Neural cell (in vitro differentiated cells): Measurements from ENCODE around the gene APBA2.

Experiments
- CTCF ChIP-seq: fragments of 450-650 bp; IDR thresholded peaks from 2 replicates; pipeline ENCODE4 v1.5.1; 2014; ENCODE audit warnings: antibody characterized with exemption, mild to moderate bottlenecking, moderate library complexity; ENCODE audit not compliant: poor library complexity, severe bottlenecking
- EP300 ChIP-seq: fragments of 450-650 bp; conservative IDR thresholded peaks from 2 replicates; pipeline ENCODE4 v1.6.1; 2014; ENCODE audit warnings: antibody characterized with exemption, mild to moderate bottlenecking, moderate library complexity; ENCODE audit not compliant: poor library complexity, severe bottlenecking
- EZH2 ChIP-seq: fragments of 200-600, 300-800 bp; shearing (Covaris generic), sonication (generic); IDR thresholded peaks from 2 replicates; pipeline ENCODE4 v1.6.1; 2014; ENCODE audit warnings: antibody characterized with exemption, low read length, borderline replicate concordance, mild to moderate bottlenecking; ENCODE audit not compliant: insufficient read depth, poor library complexity, severe bottlenecking
- POLR2AphosphoS5 ChIP-seq: IDR thresholded peaks from 2 replicates; pipeline ENCODE4 v1.6.1; 2012
- REST ChIP-seq: IDR thresholded peaks from 2 replicates; pipeline ENCODE4 v1.6.1; 2012; ENCODE audit warnings: borderline replicate concordance
- SMC3 ChIP-seq: fragments of 450-650 bp; conservative IDR thresholded peaks from 2 replicates; pipeline ENCODE4 v1.6.1; 2014; ENCODE audit warnings: antibody characterized with exemption, mild to moderate bottlenecking, moderate library complexity; ENCODE audit not compliant: poor library complexity

- TF ChIP-seq EZH2 = no peak
- TF ChIP-seq CTCF = no peak
- TF ChIP-seq REST = no peak
- TF ChIP-seq POLR2AphosphoS5 = no peak
- no peak for TF ChIP-seq EP300
- TF ChIP-seq SMC3 = no peak
Measured at GRCh38 chr15:29135702-29136646, 250.2 kb downstream of the APBA2 start.
